Activated CD8-positive, alpha-beta memory T cell treated with anti-CD3 and anti-CD28 coated beads for 48 hours (primary cell): ENCODE data around the gene TACC2.
A peak's percentile ranks its signal among the peaks of the same experiment; 100 is the strongest.
"Not testable (repeated sequence)": the region's sequence is repeated elsewhere in the genome, so short reads cannot be mapped to it uniquely, and the experiment has no call there.

ENCODE experiments used
- DNase-seq, 3 experiments: peaks; one replicate each; pipeline ENCODE4 v3.0.0-alpha.2; 2020; ENCODE audit warnings: low read depth in 2 of 3, low spot score in 2 of 3

The TACC2 gene

GRCh38 chr10:121988361-121989324 lies at the start of gene TACC2:
Gene TACC2 (plus strand): TSS chr10:121989163. CDS start chr10:122021982, 32,819 bp downstream.
- no peak for DNase-seq

GRCh38 chr10:121941532-121941931 lies 47.4 kb upstream of the TACC2 start:
- no peak for DNase-seq

GRCh38 chr10:121942749-121943416 lies 46.1 kb upstream of the TACC2 start:
- DNase-seq = no peak

GRCh38 chr10:121947343-121948330 lies 41.3 kb upstream of the TACC2 start:
- no peak for DNase-seq

GRCh38 chr10:121949049-121949448 lies 39.9 kb upstream of the TACC2 start:
- DNase-seq = no peak

GRCh38 chr10:121949451-121949850 lies 39.5 kb upstream of the TACC2 start:
- no peak for DNase-seq

- no peak for DNase-seq
These were observed 36.7 kb upstream of the TACC2 start for GRCh38 chr10:121952226-121952625.

- DNase-seq = no peak
These were observed 32.6 kb upstream of the TACC2 start for GRCh38 chr10:121956111-121957061.

- no peak for DNase-seq
These were observed 29.3 kb upstream of the TACC2 start for GRCh38 chr10:121959671-121960070.

GRCh38 chr10:121961456-121961855 lies 27.5 kb upstream of the TACC2 start:
- no peak for DNase-seq

GRCh38 chr10:121965996-121966395 lies 23.0 kb upstream of the TACC2 start:
- DNase-seq = no peak

- DNase-seq = not testable (repeated sequence)
These were observed 19.9 kb upstream of the TACC2 start for GRCh38 chr10:121969086-121969485.

GRCh38 chr10:121974019-121974534 lies 14.9 kb upstream of the TACC2 start:
- peak in 1 of 3 experiments; percentile 4 for DNase-seq

- DNase-seq = peak; percentile 42 to 70 (median 61)
These were observed 14.2 kb upstream of the TACC2 start, which contains the start of gene NSMCE4A for GRCh38 chr10:121974535-121975294. Gene NSMCE4A (minus strand): TSS chr10:121975217. CDS start chr10:121975165, 52 bp downstream.

GRCh38 chr10:121975295-121976086 lies 13.5 kb upstream of the TACC2 start:
- no peak for DNase-seq

GRCh38 chr10:121976607-121977006 lies 12.4 kb upstream of the TACC2 start:
- no peak for DNase-seq

- DNase-seq = no peak
These were observed 10.5 kb upstream of the TACC2 start for GRCh38 chr10:121978511-121978910.

GRCh38 chr10:121981346-121981745 lies 7.6 kb upstream of the TACC2 start:
- DNase-seq = no peak
